Sigmoid colon (tissue), 4 donors: ENCODE results near the gene CDX1.

Source experiments
- CTCF ChIP-seq, 4 experiments: fragments of 450-650 bp in 3 of 4; fragments of 200-600 bp in 1 of 4; IDR thresholded peaks; one replicate each; pipeline ENCODE4 v1.5.1; 2016 to 2019; ENCODE audit warnings: antibody characterized with exemption in 4 of 4, mild to moderate bottlenecking in 3 of 4, moderate library complexity in 2 of 4
- EP300 ChIP-seq, 4 donors: sonication (generic); formaldehyde crosslinking; IDR thresholded peaks; one replicate each; pipeline ENCODE4 v1.6.1; 2017; ENCODE audit warnings: antibody characterized with exemption in 4 of 4
- POLR2A ChIP-seq, 2 donors: fragments of 450-650 bp; IDR thresholded peaks; one replicate each; pipeline ENCODE4 v1.6.1; 2016; ENCODE audit warnings: antibody characterized with exemption in 2 of 2, mild to moderate bottlenecking in 2 of 2, moderate library complexity in 2 of 2
- POLR2AphosphoS5 ChIP-seq, 4 donors: sonication (generic); formaldehyde crosslinking; IDR thresholded peaks; one replicate each; pipeline ENCODE4 v1.6.1; 2017; ENCODE audit warnings: antibody characterized with exemption in 4 of 4

- no peak for TF ChIP-seq EP300 (IDR thresholded peaks at IDR 0.05)
- no peak for TF ChIP-seq POLR2A (IDR thresholded peaks at IDR 0.05)
- no peak for TF ChIP-seq CTCF (IDR thresholded peaks at IDR 0.05)
- no peak for TF ChIP-seq POLR2AphosphoS5 (IDR thresholded peaks at IDR 0.05)
Measured at GRCh38 chr5:150121448-150122157, 45.0 kb upstream of the CDX1 start.
